Measurements from ENCODE around the gene ATPAF1.

ATPAF1 gene

GRCh38 chr1:46594063-46594462 lies 74.1 kb downstream of the ATPAF1 start (continued):
- TF ChIP-seq, protein P1, sequence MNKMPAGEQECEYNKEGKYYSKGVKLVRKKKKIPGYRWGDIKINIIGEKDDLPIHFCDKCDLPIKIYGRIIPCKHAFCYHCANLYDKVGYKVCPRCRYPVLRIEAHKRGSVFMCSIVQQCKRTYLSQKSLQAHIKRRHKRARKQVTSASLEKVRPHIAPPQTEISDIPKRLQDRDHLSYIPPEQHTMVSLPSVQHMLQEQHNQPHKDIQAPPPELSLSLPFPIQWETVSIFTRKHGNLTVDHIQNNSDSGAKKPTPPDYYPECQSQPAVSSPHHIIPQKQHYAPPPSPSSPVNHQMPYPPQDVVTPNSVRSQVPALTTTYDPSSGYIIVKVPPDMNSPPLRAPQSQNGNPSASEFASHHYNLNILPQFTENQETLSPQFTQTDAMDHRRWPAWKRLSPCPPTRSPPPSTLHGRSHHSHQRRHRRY (tag by site-specific recombination; IDR thresholded peaks at IDR 0.05), result no peak
- no peak for TF ChIP-seq ZBTB48 (tag by site-specific recombination; IDR thresholded peaks at IDR 0.05)
- no peak for TF ChIP-seq ZFP3 (tag by site-specific recombination; IDR thresholded peaks at IDR 0.05; ENCODE audit: low read depth)
- no peak for TF ChIP-seq ZNF558 (tag by site-specific recombination; IDR thresholded peaks at IDR 0.05)
- TF ChIP-seq ZNF610 (tag by site-specific recombination; IDR thresholded peaks at IDR 0.05; ENCODE audit: borderline replicate concordance), result no peak
- TF ChIP-seq, protein P2, sequence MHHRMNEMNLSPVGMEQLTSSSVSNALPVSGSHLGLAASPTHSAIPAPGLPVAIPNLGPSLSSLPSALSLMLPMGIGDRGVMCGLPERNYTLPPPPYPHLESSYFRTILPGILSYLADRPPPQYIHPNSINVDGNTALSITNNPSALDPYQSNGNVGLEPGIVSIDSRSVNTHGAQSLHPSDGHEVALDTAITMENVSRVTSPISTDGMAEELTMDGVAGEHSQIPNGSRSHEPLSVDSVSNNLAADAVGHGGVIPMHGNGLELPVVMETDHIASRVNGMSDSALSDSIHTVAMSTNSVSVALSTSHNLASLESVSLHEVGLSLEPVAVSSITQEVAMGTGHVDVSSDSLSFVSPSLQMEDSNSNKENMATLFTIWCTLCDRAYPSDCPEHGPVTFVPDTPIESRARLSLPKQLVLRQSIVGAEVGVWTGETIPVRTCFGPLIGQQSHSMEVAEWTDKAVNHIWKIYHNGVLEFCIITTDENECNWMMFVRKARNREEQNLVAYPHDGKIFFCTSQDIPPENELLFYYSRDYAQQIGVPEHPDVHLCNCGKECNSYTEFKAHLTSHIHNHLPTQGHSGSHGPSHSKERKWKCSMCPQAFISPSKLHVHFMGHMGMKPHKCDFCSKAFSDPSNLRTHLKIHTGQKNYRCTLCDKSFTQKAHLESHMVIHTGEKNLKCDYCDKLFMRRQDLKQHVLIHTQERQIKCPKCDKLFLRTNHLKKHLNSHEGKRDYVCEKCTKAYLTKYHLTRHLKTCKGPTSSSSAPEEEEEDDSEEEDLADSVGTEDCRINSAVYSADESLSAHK (tag by site-specific recombination; IDR thresholded peaks at IDR 0.05), result no peak

DNA sequence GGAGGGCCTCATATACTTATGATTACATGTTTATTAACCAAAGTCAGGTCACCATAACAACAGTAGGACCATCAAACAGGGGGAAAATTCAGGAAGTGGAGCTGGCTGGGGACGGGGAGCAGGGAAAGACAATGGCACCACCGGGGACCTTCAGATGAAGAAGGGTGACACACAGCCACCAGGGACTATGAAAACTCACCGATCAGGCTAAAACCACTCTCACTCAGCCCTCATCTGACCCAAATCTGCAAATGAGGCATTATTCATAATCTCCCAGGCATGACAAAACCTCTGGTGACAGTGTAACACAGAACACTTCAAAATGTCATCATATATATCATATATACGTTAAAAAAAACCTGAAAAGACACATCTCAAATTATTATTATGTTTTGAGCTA lies 75.3 kb downstream of the ATPAF1 start:
- H3K4me1 ChIP-seq (ENCODE audit: control insufficient read depth, insufficient read depth, low read length), result no peaks in the 10 kb centered on the region
- POLR2A ChIA-PET, result interaction anchor here (1.8 kb wide), 1 partner anchor 11 kb away, joined by 5 read pairs; the partner anchor contains the start of gene MKNK1

GRCh38 chr1:46589529-46589928 lies 78.6 kb downstream of the ATPAF1 start:
- no peak overlapping the region for H3K4me3 ChIP-seq (ENCODE audit: low read depth, low read length)
- TF ChIP-seq ZNF624 (tag by site-specific recombination; IDR thresholded peaks at IDR 0.05), result no peak
- TF ChIP-seq ZNF274 (IDR thresholded peaks at IDR 0.05; ENCODE audit: low read length), result no peak
- peak; percentile 31; the same call in 1 of the 2 replicates for TF ChIP-seq ZNF274 (tag by site-specific recombination; IDR thresholded peaks at IDR 0.05; ENCODE audit: borderline replicate concordance)
- CTCF ChIA-PET, result no interaction called here
- H3K27ac ChIP-seq (ENCODE audit: extremely low read depth, low read depth, low read length), result no peak overlapping the region
- POLR2A ChIA-PET, result interaction anchor here (2.2 kb wide), 1 partner anchor 14 kb away, joined by 7 read pairs; the partner anchor contains the start of gene MKNK1
- no peaks in the 10 kb centered on the region for H3K9me3 ChIP-seq (ENCODE audit: control insufficient read depth, insufficient read depth, low read depth, low read length)
- H3K4me1 ChIP-seq (ENCODE audit: control insufficient read depth, insufficient read depth, low read length), result no peaks in the 10 kb centered on the region
- H3K36me3 ChIP-seq (ENCODE audit: control insufficient read depth in 2 of 2, insufficient read depth in 1 of 2, low read length in 2 of 2), result peaks cover 10 to 82% of the 10 kb centered on the region in 2 experiments

More for the DNA sequence above, 75.3 kb downstream of the ATPAF1 start:
- no peak for TF ChIP-seq ZNF629 (tag by site-specific recombination; IDR thresholded peaks at IDR 0.05)
- TF ChIP-seq ZNF692 (tag by site-specific recombination; IDR thresholded peaks at IDR 0.05), result no peak
- Histone ChIP-seq H3K4me3 (ENCODE audit: low read depth, low read length) (no peak overlapping the region), H3K9me3 (ENCODE audit: control insufficient read depth, insufficient read depth, low read depth, low read length) (no peaks in the 10 kb centered on the region), H3K27ac (ENCODE audit: extremely low read depth, low read depth, low read length) (no peak overlapping the region), H3K36me3 (ENCODE audit: control insufficient read depth in 2 of 2, insufficient read depth in 1 of 2, low read length in 2 of 2) (peaks cover 10 to 56% of the 10 kb centered on the region in 2 experiments)
- CTCF ChIA-PET, result no interaction called here

GRCh38 chr1:46587069-46587468 lies 81.1 kb downstream of the ATPAF1 start:
- ChIA-PET CTCF (no interaction called here), POLR2A (no interaction called here)
- H3K9me3 ChIP-seq (ENCODE audit: control insufficient read depth, insufficient read depth, low read depth, low read length), result no peaks in the 10 kb centered on the region
- no peaks in the 10 kb centered on the region for H3K4me1 ChIP-seq (ENCODE audit: control insufficient read depth, insufficient read depth, low read length)
- H3K4me3 ChIP-seq (ENCODE audit: low read depth, low read length), result no peak overlapping the region
- H3K36me3 ChIP-seq (ENCODE audit: control insufficient read depth in 2 of 2, insufficient read depth in 1 of 2, low read length in 2 of 2), result peaks cover 3 to 83% of the 10 kb centered on the region in 2 experiments; a peak in 2 of 3 replicates
- H3K27ac ChIP-seq (ENCODE audit: extremely low read depth, low read depth, low read length), result no peak overlapping the region
- TF ChIP-seq ZNF76 (tag by site-specific recombination; IDR thresholded peaks at IDR 0.05; ENCODE audit: borderline replicate concordance, low read depth) (no peak), ZNF354C (tag by site-specific recombination; IDR thresholded peaks at IDR 0.05; ENCODE audit: borderline replicate concordance, low read depth) (no peak), ZNF174 (tag by site-specific recombination; IDR thresholded peaks at IDR 0.05) (no peak), ZNF350 (tag by site-specific recombination; IDR thresholded peaks at IDR 0.05) (no peak), ZNF830 (tag by site-specific recombination; IDR thresholded peaks at IDR 0.05; ENCODE audit: low read depth) (no peak), ZBTB10 (tag by site-specific recombination; IDR thresholded peaks at IDR 0.05) (no peak)
- TF ChIP-seq, protein P3, sequence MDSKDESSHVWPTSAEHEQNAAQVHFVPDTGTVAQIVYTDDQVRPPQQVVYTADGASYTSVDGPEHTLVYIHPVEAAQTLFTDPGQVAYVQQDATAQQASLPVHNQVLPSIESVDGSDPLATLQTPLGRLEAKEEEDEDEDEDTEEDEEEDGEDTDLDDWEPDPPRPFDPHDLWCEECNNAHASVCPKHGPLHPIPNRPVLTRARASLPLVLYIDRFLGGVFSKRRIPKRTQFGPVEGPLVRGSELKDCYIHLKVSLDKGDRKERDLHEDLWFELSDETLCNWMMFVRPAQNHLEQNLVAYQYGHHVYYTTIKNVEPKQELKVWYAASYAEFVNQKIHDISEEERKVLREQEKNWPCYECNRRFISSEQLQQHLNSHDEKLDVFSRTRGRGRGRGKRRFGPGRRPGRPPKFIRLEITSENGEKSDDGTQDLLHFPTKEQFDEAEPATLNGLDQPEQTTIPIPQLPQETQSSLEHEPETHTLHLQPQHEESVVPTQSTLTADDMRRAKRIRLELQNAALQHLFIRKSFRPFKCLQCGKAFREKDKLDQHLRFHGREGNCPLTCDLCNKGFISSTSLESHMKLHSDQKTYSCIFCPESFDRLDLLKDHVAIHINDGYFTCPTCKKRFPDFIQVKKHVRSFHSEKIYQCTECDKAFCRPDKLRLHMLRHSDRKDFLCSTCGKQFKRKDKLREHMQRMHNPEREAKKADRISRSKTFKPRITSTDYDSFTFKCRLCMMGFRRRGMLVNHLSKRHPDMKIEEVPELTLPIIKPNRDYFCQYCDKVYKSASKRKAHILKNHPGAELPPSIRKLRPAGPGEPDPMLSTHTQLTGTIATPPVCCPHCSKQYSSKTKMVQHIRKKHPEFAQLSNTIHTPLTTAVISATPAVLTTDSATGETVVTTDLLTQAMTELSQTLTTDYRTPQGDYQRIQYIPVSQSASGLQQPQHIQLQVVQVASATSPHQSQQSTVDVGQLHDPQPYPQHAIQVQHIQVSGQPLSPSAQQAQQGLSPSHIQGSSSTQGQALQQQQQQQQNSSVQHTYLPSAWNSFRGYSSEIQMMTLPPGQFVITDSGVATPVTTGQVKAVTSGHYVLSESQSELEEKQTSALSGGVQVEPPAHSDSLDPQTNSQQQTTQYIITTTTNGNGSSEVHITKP (tag by site-specific recombination; IDR thresholded peaks at IDR 0.05), result no peak

Measured in HEK293 (cell line).